HG03521 (cell line): ENCODE results near the gene DPY19L1.
A peak's percentile ranks its signal among the peaks of the same experiment; 100 is the strongest.
"Not testable (repeated sequence)": the region's sequence is repeated elsewhere in the genome, so short reads cannot be mapped to it uniquely, and the experiment has no call there.

ENCODE experiments used
- ATAC-seq: cut with Tn5 transposase; IDR thresholded peaks from one replicate; pipeline ENCODE4 v1.9.1; 2021; ENCODE audit warnings: mild to moderate bottlenecking, moderate library complexity; ENCODE audit not compliant: unreplicated experiment

The DPY19L1 gene

GRCh38 chr7:35037211-35037525, at the start of gene DPY19L1:
TSS of gene DPY19L1 (minus strand) at chr7:35037485. CDS start at chr7:35037394, 91 bp downstream.
- no peak for ATAC-seq

GRCh38 chr7:35079517-35079916, 42.2 kb upstream of the DPY19L1 start:
- not testable (repeated sequence) for ATAC-seq

DNA sequence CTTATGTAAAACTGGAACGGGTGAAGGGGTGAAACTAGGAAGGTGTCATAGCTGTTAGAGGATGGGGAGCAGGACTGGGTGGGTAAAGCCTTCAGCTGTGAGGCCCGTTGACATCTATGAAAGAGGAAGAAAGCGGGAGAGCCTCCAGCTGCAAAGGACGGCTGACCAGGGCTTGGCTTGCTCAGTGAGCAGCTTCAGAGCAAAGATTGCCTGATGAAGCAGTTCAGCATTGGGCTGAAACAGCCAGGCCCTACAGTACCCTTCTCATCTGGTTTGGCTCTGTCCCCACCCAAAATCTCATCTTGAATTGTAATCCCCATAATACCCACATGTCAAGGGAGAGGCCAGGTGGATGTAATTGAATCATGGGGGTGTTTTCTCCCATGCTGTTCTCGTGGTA, 36.7 kb upstream of the DPY19L1 start:
- ATAC-seq: not testable (repeated sequence)

DNA sequence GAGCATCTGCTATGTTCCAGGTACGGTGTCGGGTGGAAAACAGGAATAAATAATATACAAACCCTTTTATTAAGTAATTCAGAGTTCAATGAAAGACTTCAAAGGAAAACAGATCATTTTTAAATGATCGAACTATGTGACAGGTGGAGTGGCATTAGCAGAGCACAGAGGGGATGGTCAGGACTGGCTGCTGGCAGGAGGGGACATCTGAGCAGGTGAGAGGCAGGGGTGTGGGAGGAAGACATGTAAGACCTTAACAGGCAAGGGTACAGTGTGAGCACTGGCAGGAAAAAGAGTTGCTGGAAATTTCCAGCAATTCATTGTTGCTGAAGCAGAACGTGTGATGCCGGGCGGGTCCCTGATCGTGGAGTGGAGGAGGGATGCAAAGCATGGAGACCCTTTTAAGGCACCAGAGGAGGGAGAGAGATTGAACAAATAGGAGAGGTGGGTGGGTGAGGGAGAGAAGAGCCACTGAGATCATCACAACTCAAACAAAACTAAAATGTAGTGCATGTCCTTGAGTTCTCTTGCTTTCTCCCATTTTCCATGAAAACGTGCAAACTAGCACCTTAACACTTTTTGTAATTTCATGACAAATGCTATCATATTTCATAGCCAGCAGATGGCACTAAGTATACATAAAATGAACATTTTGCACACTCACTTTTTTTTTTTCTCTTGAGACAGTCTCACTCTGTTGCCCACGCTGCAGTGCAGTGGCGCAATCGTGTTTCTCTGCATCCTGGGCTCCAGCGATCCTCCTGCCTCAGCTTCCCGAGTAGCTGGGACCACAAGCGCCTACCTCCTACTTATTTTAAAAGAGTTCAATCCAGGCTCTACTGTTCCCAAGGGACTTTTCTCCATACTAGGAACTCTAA, 35.9 kb upstream of the DPY19L1 start:
- ATAC-seq: peak; percentile 58

DNA sequence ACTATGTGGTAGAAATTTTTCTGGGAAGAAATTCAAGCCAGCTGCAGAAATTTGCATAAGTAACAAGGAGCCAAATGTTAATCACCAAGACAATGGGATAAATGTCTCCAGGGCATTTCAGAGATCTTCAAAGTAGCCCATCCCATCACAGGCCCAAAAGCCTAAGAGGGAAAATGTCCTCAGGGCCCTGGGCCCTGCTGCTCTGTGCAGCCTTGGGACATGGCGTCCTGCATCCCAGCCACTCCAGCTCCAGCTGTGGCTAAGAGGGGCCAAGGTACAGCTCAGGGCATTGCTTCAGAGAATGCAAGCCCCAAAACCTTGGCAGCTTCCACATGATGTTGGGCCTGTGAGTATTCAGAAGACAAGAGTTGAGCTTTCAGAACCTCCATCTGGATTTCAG, 31.8 kb upstream of the DPY19L1 start:
- not testable (repeated sequence) for ATAC-seq

GRCh38 chr7:35065382-35065781, 28.1 kb upstream of the DPY19L1 start:
- ATAC-seq: not testable (repeated sequence)

GRCh38 chr7:35058571-35058970, 21.3 kb upstream of the DPY19L1 start:
- not testable (repeated sequence) for ATAC-seq

DNA sequence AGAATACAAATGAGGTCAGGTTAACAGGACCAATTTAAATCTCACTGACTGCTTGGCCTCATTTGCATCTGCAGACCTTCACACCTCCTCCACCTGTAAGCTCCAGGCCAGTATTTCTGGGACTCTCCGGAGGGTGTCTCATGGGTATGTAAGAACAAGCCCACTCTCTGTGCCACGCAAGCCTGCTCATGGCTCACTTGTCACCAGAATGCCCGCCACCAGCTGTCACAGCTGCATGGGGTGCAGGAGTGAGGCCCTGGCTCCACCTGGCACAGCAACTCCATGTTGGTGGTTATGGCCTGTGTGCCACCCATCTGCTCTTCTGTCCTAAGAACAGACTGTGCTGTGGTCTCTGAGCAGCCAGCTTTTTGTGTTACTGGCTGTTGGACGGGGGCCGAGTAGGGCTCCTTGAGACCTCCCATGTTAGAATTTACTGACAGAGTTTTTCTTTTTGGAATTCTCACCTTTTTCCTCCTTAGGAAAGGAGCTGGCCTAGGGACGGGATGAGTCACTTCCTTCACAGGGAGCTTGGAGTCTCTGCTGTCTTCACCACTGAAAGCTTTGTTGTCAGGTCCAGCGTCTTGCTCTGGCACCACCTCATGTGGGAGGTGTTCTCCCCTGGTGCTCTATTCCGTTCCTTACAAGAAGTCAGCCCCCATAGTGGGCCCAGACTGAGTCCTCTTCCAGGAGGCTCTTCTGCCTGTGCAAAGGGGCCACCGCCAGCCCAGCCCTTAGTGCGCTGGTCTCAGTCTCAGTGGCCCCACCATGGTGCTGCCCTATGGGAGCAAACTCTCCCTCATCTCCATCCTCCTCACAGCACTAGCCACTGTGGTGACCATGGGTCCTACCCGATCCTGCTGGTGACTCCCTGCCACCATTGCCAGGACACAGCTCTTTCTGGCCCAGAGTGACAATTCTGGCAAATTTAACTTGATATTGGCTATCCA, 20.5 kb upstream of the DPY19L1 start:
- ATAC-seq: not testable (repeated sequence)

GRCh38 chr7:35055733-35056132, 18.4 kb upstream of the DPY19L1 start:
- not testable (repeated sequence) for ATAC-seq

- not testable (repeated sequence) for ATAC-seq
Observed at GRCh38 chr7:35053488-35054175, 16.3 kb upstream of the DPY19L1 start.

GRCh38 chr7:35048390-35048789, 11.1 kb upstream of the DPY19L1 start:
- ATAC-seq: not testable (repeated sequence)

- not testable (repeated sequence) for ATAC-seq
Observed at GRCh38 chr7:35047912-35048305, 10.6 kb upstream of the DPY19L1 start.

DNA sequence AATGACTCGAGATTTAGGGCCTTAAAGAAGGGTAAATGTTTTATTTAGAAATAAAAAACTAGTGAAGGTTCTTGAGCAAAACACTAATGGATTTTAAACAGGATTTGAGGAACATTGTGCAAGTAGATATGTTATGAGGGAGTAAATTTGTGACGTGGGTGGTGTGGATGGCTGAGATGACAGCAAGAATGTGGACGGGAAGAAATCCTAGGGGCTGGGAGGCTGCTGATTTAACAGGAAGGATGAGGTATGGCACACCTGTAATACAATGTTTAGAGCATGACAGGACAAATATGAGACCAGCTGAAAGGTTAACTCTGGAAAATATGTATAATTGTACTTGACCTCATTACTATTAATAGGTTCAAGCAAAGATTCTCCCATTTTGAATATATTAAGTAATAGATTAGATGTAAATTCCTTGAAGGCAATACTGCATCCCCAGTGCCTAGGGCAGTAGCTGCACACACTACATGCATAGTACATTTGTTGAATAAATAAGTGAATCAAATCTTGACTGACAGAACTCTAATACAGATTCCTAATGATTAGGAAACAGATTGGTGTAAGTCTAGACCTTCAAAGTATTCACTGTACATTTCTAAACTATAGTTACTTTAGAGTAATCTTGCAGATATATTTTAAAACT, 10.1 kb upstream of the DPY19L1 start:
- ATAC-seq: not testable (repeated sequence)

- not testable (repeated sequence) for ATAC-seq
Observed at GRCh38 chr7:35043301-35043700, 6.0 kb upstream of the DPY19L1 start.

DNA sequence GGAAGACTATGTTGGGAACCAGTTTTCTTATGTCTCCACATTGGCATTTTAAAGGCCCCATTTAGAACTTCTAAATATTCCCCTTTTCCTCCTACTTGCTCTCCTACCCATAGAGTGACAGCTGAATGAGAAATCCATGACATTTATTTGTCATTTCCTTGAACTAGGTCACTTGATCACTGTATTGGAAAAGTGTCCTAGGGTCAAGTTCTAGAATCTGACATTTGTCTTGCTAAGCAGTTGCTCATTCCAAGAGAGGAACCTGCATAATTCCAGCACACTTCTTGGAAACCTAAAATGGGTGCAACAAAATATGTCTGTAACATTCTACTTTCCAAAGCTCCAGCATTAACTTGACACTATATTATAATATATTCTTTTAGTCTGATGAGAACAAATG, 3.6 kb upstream of the DPY19L1 start:
- no peak for ATAC-seq

GRCh38 chr7:35039343-35039742, 2.1 kb upstream of the DPY19L1 start:
- no peak for ATAC-seq

- no peak for ATAC-seq
Observed at GRCh38 chr7:35038354-35038753, 1.1 kb upstream of the DPY19L1 start.

DNA sequence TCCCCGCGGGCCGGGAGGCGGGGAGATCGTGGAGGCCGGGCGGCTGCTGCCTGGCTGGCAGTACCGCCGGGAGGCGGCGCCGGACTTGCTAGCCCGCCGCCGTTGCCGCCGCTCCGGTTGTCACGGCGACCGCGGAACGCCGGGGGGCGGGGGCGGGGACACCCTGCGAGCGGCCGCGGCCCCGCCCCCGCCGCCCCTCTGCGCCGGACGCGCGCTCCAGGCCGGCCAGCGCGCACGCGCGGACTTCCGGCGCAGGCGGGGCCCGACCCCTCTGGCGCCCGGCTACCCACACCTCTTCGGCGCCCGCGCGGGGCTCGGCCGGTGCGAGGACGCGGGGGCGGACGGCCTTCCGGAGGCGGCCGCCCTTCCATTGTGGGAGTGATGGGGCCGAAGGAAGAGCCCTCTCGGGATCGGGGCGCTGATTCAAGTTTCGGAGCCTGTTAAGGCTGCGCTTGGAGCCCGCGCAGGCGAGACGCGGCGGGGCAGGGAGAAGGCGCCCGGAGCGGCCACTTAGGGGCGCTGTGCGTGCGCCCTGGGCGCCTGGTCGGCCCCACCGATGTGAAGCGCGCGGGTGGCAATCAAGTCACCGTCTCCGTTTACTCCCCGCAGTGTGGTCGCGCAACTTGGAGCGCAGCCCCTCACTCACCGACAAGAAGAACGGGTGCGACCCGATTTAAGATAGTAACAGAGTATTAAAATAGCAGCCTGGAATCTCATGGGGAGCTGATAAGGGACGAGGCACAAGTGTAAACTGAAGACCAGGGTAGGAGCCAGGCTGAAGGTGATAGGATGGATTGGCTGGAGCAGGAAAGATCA, 449 bp upstream of the DPY19L1 start:
- ATAC-seq: peak; percentile 84

GRCh38 chr7:35036361-35037171, 719 bp downstream of the DPY19L1 start:
- ATAC-seq: peak; percentile 11
